ENCODE results near the gene TGFBR2. TPM values are rescaled to one million over a fixed set of nuclear protein-coding genes. Genes with fewer than 3 reads are reported as not detected.

The TGFBR2 gene
- total RNA-seq, 1 donor from 2014 or later, result 177 TPM

- no peak for DNase-seq (ENCODE audit: low spot score)
Observed at GRCh38 chr3:30692498-30693130, 86.2 kb downstream of the TGFBR2 start.

- no peak for DNase-seq (ENCODE audit: low spot score)
Observed at GRCh38 chr3:30693470-30694120, 87.2 kb downstream of the TGFBR2 start.

DNA sequence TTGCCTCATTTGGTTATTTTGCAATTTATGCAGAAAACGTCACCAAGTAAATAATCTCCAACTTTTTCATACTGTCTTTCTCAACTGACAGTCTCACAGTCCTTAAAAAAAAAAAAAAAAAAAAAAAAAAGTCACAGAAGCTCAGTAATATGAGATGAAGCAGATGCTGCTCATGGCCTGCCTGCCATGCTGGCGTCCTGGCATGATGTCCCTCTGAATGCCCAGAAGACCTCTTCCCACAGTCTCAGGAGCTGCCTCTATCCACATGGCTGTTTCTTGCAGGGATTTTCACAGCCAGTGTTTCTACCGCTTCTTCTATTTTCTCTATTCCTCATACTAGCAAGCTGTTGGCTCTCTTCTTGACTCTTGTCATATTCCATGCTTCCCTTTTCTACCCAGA is 87.7 kb downstream of the TGFBR2 start:
- no peak for DNase-seq (ENCODE audit: low spot score)

- DNase-seq (ENCODE audit: low spot score), result no peak
Observed at GRCh38 chr3:30694668-30695067, 88.3 kb downstream of the TGFBR2 start.

- no peak for DNase-seq (ENCODE audit: low spot score)
Observed at GRCh38 chr3:30695302-30696061, 89.1 kb downstream of the TGFBR2 start.

- DNase-seq (ENCODE audit: low spot score), result no peak
Observed at GRCh38 chr3:30696403-30696819, 90.0 kb downstream of the TGFBR2 start.

DNA sequence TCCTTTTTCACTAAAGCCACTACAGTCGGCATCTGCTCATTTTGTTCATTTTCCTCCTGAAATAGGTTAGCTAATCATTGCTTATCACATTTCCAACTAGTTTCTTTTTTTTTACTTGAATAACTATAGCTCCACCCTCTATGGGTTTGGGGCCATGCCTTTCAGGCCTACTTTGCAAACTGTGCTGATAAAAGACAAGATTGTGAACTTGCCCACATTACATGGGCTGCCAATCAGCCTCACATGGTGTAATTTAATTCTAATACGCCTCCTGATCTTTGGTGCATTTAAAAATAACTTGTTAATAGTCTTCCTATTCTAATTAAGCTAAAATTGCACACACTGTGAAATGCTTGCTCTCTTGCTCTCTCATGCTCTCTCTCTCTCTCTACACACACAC is 90.5 kb downstream of the TGFBR2 start:
- DNase-seq (ENCODE audit: low spot score), result no peak

DNA sequence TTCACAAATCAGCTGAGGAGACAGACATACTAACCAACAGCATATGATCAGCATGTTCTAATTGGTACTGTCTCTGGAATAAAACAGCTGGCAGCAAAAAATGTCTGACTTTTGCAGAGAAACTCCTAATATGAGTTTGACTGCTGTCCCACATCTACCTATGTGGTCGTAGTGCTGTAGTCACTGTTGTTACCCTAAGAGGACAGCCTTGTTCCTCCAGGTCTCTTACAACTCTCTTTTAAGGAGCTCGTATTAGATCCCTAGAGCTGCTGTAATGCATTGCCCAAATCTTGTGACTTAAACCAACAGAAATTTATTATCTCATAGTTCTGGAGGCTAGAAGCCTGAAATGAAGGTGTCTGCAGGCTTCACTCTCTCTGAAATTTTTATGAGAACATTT is 92.1 kb downstream of the TGFBR2 start:
- no peak for DNase-seq (ENCODE audit: low spot score)

- DNase-seq (ENCODE audit: low spot score), result no peak
Observed at GRCh38 chr3:30699927-30700326, 93.5 kb downstream of the TGFBR2 start.

GRCh38 chr3:30700702-30701321 is 94.4 kb downstream of the TGFBR2 start:
- no peak for DNase-seq (ENCODE audit: low spot score)

- DNase-seq (ENCODE audit: low spot score), result no peak
Observed at GRCh38 chr3:30702038-30702827, 95.8 kb downstream of the TGFBR2 start.

DNA sequence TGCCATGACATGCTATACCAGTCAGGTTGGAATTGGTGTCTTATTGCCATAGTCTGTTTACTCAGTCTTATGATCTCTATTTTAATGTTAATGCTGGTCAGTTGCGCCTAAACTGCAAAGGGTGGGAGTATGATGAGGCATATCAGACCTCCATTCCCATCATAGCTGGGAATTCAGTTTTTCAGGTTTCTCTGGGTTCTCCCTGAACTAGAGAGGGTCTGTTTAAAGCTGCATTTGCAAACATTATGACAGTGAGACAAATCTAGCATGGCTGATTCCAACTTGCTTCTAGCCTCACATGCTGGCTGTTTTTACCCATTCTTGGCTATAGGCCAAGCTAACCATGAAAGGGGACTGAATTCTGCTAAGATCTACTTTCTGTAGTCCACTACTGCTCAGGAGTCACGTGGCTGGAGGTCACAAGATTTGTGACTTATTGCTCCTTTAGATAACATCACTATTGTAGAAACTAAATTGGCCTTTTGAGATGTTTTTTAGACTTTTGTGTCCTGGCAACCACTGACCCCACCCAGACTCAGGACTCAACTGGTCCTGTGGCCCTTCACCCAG is 96.5 kb downstream of the TGFBR2 start:
- DNase-seq (ENCODE audit: low spot score), result no peak

DNA sequence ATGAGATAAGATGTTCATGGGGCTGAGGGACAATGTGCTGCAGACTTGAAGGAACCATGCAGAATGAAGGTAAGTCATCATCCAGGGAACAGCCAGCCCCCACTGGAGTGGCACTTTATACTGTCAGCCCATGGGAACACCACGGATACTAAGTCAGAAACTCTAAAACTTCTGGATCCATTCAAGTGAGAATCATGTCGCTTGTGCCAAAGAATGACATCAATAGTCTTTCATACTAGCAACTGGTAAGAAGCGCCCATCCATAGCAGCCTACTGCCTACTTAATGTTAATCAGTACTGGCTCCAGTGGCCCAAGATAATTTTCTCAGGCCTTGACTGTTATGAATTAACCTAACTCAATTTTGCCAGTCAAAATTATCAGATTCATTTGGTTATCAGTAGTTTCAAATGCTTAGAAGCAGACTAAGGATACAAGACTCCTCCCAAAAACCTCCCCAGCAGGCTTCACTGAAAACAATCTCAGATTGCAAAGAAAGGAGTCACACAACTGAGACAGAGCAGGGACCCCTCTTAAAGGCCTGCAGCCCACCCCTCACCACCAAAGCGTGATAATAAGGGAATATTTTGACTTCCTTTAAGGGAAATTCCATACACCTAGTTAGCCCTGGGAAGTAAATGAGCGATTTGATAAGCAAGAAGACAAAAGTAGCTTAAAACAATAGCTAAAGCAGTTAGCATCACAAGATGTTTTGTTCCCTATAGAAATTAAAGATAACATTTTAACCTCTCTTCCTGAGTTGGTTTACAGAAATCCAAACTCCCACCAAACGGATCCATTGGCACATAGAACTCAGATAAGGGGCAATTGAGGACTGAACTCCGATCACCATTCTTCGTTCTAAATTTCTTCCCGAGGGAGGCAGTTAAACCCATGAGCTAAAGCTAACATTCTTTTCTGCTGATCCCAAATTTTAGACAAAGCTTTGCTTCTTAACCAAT is 98.8 kb downstream of the TGFBR2 start:
- DNase-seq (ENCODE audit: low spot score), result no peak

GRCh38 chr3:30707825-30708224 is 101.4 kb downstream of the TGFBR2 start:
- no peak for DNase-seq (ENCODE audit: low spot score)

- no peak for DNase-seq (ENCODE audit: low spot score)
Observed at GRCh38 chr3:30708472-30708871, 102.1 kb downstream of the TGFBR2 start.

DNA sequence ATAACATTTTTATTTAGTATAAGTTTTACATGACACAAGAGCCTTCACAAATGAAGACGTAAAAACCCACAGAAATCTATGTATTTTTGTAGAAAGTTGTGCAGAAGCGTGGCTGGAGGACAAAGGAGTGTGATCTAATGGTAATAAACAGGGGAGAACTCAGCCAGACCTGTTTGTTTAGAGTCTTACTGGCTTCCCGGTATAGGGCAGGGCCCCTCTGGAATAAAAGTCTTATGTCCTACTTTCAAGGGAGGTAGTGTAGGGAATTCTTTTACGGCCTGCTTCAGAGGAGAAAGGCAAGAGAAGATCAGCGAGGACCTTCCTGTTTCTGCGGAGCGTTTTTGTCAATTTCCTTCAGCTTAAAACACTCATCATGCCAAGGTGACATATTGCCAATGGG is 103.6 kb downstream of the TGFBR2 start:
- DNase-seq (ENCODE audit: low spot score), result no peak

DNA sequence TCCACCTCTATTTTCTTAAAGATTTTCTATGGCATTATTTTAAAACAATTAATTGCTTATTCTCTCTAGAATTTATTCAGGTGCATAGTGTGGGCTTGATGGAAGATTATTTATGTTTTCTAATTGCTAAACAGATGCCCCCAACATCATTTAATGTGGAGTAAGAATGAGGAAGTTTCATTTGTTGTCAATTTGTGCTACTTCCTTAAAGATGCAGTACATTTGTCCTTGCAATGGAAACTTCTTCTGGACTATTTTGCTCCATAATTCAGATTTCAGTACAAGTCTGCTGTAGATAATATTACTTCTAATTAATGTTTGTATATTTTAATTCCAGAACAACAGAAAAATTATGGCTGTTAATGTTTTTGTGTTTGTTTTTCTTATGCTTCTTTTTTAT is 104.8 kb downstream of the TGFBR2 start:
- DNase-seq (ENCODE audit: low spot score), result no peak

GRCh38 chr3:30711867-30712266 is 105.5 kb downstream of the TGFBR2 start:
- no peak for DNase-seq (ENCODE audit: low spot score)

- no peak for DNase-seq (ENCODE audit: low spot score)
Observed at GRCh38 chr3:30712991-30713390, 106.6 kb downstream of the TGFBR2 start.

DNA sequence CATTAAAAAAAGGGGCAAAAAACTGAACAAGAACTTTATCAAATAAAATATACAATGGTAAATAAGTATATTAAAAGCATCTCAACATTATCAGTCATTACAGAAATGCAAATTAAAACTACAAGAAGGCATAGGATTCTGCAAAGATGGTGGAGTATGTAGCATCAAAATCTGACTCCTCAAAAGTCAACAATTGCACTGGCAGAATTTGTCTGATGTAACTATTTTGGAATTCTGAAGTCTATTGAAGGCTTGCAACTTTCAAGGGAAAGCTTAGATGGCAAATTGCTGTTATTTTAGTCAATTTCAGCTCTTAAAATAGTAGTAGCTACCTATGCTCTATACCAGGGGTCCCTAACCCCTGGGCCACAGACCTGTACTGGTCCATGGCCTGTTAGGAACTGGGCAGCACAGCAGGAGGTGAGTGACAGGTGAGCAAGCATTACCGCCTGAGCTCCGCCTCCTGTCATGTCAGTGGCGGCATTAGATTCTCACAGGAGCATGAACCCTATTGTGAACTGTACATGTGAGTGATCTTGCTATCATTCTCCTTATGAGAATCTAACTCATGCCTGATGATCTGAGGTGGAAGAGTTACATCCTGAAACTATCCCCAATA is 107.6 kb downstream of the TGFBR2 start:
- no peak for DNase-seq (ENCODE audit: low spot score)

Measured in ureter (tissue), 1 donor.